HEK293 (cell line): ENCODE results near the gene LMO7.

Source experiments
- CTCF ChIA-PET: fragments of 350-600 bp; formaldehyde crosslinking; extraction: SDS; loops from one replicate; lab custom pipeline; 2021; ENCODE audit warnings: antibody characterized with exemption; lab: Yijun Ruan, JAX
- POLR2A ChIA-PET: fragments of 300-600 bp; formaldehyde crosslinking; extraction: SDS; loops from one replicate; lab custom pipeline; 2020; ENCODE audit warnings: antibody characterized with exemption, inconsistent platforms; lab: Yijun Ruan, JAX
- H3K27ac ChIP-seq: fragments of 200-500 bp; sonication (Bioruptor generic); 2 replicates; pipeline ENCODE4 v1.5.1; 2014; ENCODE audit warnings: low read depth, low read length, control low read depth, inconsistent platforms; ENCODE audit errors: extremely low read depth
- H3K36me3 ChIP-seq, 2 experiments: fragments of 200-500 bp in 1 of 2; sonication (Bioruptor generic) in 1 of 2; 1 replicate in 1 of 2; 2 replicates in 1 of 2; pipeline ENCODE4 v1.5.1; 2014 to 2017; ENCODE audit warnings: inconsistent platforms in 2 of 2, low read length in 2 of 2; ENCODE audit not compliant: control insufficient read depth in 2 of 2, insufficient read depth in 1 of 2
- H3K4me1 ChIP-seq: fragments of 200-500 bp; sonication (Bioruptor generic); 2 replicates; pipeline ENCODE4 v1.5.1; 2014; ENCODE audit warnings: mild to moderate bottlenecking, low read length, inconsistent platforms; ENCODE audit not compliant: control insufficient read depth, insufficient read depth
- H3K4me3 ChIP-seq: 2 replicates; pipeline ENCODE4 v1.5.1; 2011; ENCODE audit warnings: low read depth, mild to moderate bottlenecking, control low read depth, low read length, moderate library complexity
- H3K9me3 ChIP-seq: fragments of 200-500 bp; sonication (Bioruptor generic); 2 replicates; pipeline ENCODE4 v1.5.1; 2014; ENCODE audit warnings: low read depth, low read length, inconsistent platforms; ENCODE audit not compliant: control insufficient read depth, insufficient read depth
- KLF10 ChIP-seq: fragments of 450-650 bp; IDR thresholded peaks from 2 replicates; pipeline ENCODE4 v1.5.1; 2018; ENCODE audit warnings: missing biosample characterization, mild to moderate bottlenecking, missing genetic modification characterization
- OSR2 ChIP-seq: fragments of 450-650 bp; formaldehyde crosslinking; IDR thresholded peaks from 2 replicates; pipeline ENCODE4 v1.5.1; 2016; ENCODE audit warnings: missing biosample characterization, missing genetic modification characterization
- PBX3 ChIP-seq: sonication (generic); formaldehyde crosslinking; IDR thresholded peaks from 2 replicates; pipeline ENCODE4 v1.8.1; 2022; ENCODE audit warnings: mild to moderate bottlenecking, moderate library complexity, missing genetic modification reagents
- SP2 ChIP-seq: fragments of 450-650 bp; formaldehyde crosslinking; IDR thresholded peaks from 2 replicates; pipeline ENCODE4 v1.5.1; 2016; ENCODE audit warnings: missing biosample characterization, missing genetic modification characterization
- TSHZ1 ChIP-seq: fragments of 450-650 bp; formaldehyde crosslinking; IDR thresholded peaks from 2 replicates; pipeline ENCODE4 v1.5.1; 2016; ENCODE audit warnings: missing biosample characterization, missing genetic modification characterization, borderline replicate concordance
- ZBTB1 ChIP-seq: fragments of 450-650 bp; formaldehyde crosslinking; IDR thresholded peaks from 2 replicates; pipeline ENCODE4 v1.5.1; 2016; ENCODE audit warnings: missing biosample characterization, missing genetic modification characterization
- ZBTB8A ChIP-seq: fragments of 450-650 bp; formaldehyde crosslinking; IDR thresholded peaks from 2 replicates; pipeline ENCODE4 v1.5.1; 2016; ENCODE audit warnings: missing biosample characterization, missing genetic modification characterization
- ZEB2 ChIP-seq: fragments of 450-650 bp; formaldehyde crosslinking; IDR thresholded peaks from 2 replicates; pipeline ENCODE4 v1.5.1; 2016; ENCODE audit warnings: missing biosample characterization, missing genetic modification characterization
- ZNF112 ChIP-seq: fragments of 450-650 bp; formaldehyde crosslinking; IDR thresholded peaks from 2 replicates; pipeline ENCODE4 v1.5.0; 2017; ENCODE audit warnings: missing biosample characterization, missing genetic modification characterization
- ZNF2 ChIP-seq: fragments of 450-650 bp; formaldehyde crosslinking; IDR thresholded peaks from 2 replicates; pipeline ENCODE4 v1.5.1; 2016; ENCODE audit warnings: missing biosample characterization, missing genetic modification characterization
- ZNF221 ChIP-seq: fragments of 450-650 bp; formaldehyde crosslinking; IDR thresholded peaks from 2 replicates; pipeline ENCODE4 v1.5.1; 2017; ENCODE audit warnings: missing biosample characterization, missing genetic modification characterization, borderline replicate concordance
- ZNF23 ChIP-seq: fragments of 450-650 bp; formaldehyde crosslinking; IDR thresholded peaks from 2 replicates; pipeline ENCODE4 v1.5.1; 2016; ENCODE audit warnings: missing biosample characterization, missing genetic modification characterization, borderline replicate concordance
- ZNF239 ChIP-seq: fragments of 450-650 bp; formaldehyde crosslinking; IDR thresholded peaks from 2 replicates; pipeline ENCODE4 v1.5.1; 2016; ENCODE audit warnings: missing biosample characterization, missing genetic modification characterization
- ZNF394 ChIP-seq: fragments of 450-650 bp; formaldehyde crosslinking; IDR thresholded peaks from 2 replicates; pipeline ENCODE4 v1.5.1; 2016; ENCODE audit warnings: missing biosample characterization, missing genetic modification characterization, mild to moderate bottlenecking, moderate library complexity, borderline replicate concordance
- ZNF521 ChIP-seq: fragments of 450-650 bp; formaldehyde crosslinking; IDR thresholded peaks from 2 replicates; pipeline ENCODE4 v1.5.1; 2017; ENCODE audit warnings: missing biosample characterization, mild to moderate bottlenecking, missing genetic modification characterization
- ZNF664 ChIP-seq: fragments of 450-650 bp; formaldehyde crosslinking; IDR thresholded peaks from 2 replicates; pipeline ENCODE4 v1.5.1; 2016; ENCODE audit warnings: missing biosample characterization, missing genetic modification characterization
- ZNF747 ChIP-seq: fragments of 450-650 bp; formaldehyde crosslinking; IDR thresholded peaks from 2 replicates; pipeline ENCODE4 v1.5.1; 2016; ENCODE audit warnings: missing biosample characterization, missing genetic modification characterization
- ZNF76 ChIP-seq: fragments of 450-650 bp; formaldehyde crosslinking; IDR thresholded peaks from 2 replicates; pipeline ENCODE4; 2016; ENCODE audit warnings: low read depth, missing biosample characterization, missing genetic modification characterization, borderline replicate concordance
- TF ChIP-seq, protein P1 (sequence below): fragments of 450-650 bp; formaldehyde crosslinking; IDR thresholded peaks from 2 replicates; pipeline ENCODE4; 2016; ENCODE audit warnings: missing biosample characterization, missing genetic modification characterization
- TF ChIP-seq, protein P2 (sequence below): fragments of 450-650 bp; formaldehyde crosslinking; IDR thresholded peaks from 2 replicates; pipeline ENCODE4 v1.5.1; 2016; ENCODE audit warnings: missing biosample characterization, missing genetic modification characterization
- TF ChIP-seq, protein P3 (sequence below): fragments of 450-650 bp; formaldehyde crosslinking; IDR thresholded peaks from 2 replicates; pipeline ENCODE4 v1.5.1; 2016; ENCODE audit warnings: missing biosample characterization, missing genetic modification characterization, borderline replicate concordance
- TF ChIP-seq, protein P4 (sequence below): fragments of 450-650 bp; formaldehyde crosslinking; optimal IDR thresholded peaks from 2 replicates; pipeline ENCODE3; 2016; ENCODE audit warnings: missing biosample characterization, mild to moderate bottlenecking, missing genetic modification characterization

LMO7 gene

GRCh38 chr13:75774176-75774575 is 138.0 kb downstream of the LMO7 start (continued):
- TF ChIP-seq TSHZ1 (tag by site-specific recombination) (no peak), PBX3 (CRISPR knock-in tag) (no peak), OSR2 (no peak), ZEB2 (tag by site-specific recombination) (no peak), ZNF76 (tag by site-specific recombination) (no peak)

GRCh38 chr13:75776550-75776949 is 140.4 kb downstream of the LMO7 start:
- ChIA-PET POLR2A (no interaction called here), CTCF (no interaction called here)
- H3K4me1 ChIP-seq = no peaks in the 10 kb centered on the region
- H3K27ac ChIP-seq = no peak overlapping the region
- no peaks in the 10 kb centered on the region for H3K36me3 ChIP-seq
- no peak overlapping the region for H3K4me3 ChIP-seq
- H3K9me3 ChIP-seq = no peaks in the 10 kb centered on the region
- TF ChIP-seq ZNF2 (tag by site-specific recombination) (no peak), ZNF747 (no peak), ZNF239 (no peak), ZBTB1 (no peak), ZNF112 (tag by site-specific recombination) (no peak), ZNF521 (tag by site-specific recombination) (no peak), ZBTB8A (tag by site-specific recombination) (no peak), ZNF23 (tag by site-specific recombination) (no peak), SP2 (tag by site-specific recombination) (no peak), ZNF664 (tag by site-specific recombination) (no peak), ZNF221 (tag by site-specific recombination) (no peak), ZNF394 (tag by site-specific recombination) (no peak), KLF10 (tag by site-specific recombination) (no peak)
- TF ChIP-seq, protein P1, sequence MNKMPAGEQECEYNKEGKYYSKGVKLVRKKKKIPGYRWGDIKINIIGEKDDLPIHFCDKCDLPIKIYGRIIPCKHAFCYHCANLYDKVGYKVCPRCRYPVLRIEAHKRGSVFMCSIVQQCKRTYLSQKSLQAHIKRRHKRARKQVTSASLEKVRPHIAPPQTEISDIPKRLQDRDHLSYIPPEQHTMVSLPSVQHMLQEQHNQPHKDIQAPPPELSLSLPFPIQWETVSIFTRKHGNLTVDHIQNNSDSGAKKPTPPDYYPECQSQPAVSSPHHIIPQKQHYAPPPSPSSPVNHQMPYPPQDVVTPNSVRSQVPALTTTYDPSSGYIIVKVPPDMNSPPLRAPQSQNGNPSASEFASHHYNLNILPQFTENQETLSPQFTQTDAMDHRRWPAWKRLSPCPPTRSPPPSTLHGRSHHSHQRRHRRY = no peak
- TF ChIP-seq, protein P2, sequence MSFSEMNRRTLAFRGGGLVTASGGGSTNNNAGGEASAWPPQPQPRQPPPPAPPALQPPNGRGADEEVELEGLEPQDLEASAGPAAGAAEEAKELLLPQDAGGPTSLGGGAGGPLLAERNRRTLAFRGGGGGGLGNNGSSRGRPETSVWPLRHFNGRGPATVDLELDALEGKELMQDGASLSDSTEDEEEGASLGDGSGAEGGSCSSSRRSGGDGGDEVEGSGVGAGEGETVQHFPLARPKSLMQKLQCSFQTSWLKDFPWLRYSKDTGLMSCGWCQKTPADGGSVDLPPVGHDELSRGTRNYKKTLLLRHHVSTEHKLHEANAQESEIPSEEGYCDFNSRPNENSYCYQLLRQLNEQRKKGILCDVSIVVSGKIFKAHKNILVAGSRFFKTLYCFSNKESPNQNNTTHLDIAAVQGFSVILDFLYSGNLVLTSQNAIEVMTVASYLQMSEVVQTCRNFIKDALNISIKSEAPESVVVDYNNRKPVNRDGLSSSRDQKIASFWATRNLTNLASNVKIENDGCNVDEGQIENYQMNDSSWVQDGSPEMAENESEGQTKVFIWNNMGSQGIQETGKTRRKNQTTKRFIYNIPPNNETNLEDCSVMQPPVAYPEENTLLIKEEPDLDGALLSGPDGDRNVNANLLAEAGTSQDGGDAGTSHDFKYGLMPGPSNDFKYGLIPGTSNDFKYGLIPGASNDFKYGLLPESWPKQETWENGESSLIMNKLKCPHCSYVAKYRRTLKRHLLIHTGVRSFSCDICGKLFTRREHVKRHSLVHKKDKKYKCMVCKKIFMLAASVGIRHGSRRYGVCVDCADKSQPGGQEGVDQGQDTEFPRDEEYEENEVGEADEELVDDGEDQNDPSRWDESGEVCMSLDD (tag by site-specific recombination) = no peak
- TF ChIP-seq, protein P3, sequence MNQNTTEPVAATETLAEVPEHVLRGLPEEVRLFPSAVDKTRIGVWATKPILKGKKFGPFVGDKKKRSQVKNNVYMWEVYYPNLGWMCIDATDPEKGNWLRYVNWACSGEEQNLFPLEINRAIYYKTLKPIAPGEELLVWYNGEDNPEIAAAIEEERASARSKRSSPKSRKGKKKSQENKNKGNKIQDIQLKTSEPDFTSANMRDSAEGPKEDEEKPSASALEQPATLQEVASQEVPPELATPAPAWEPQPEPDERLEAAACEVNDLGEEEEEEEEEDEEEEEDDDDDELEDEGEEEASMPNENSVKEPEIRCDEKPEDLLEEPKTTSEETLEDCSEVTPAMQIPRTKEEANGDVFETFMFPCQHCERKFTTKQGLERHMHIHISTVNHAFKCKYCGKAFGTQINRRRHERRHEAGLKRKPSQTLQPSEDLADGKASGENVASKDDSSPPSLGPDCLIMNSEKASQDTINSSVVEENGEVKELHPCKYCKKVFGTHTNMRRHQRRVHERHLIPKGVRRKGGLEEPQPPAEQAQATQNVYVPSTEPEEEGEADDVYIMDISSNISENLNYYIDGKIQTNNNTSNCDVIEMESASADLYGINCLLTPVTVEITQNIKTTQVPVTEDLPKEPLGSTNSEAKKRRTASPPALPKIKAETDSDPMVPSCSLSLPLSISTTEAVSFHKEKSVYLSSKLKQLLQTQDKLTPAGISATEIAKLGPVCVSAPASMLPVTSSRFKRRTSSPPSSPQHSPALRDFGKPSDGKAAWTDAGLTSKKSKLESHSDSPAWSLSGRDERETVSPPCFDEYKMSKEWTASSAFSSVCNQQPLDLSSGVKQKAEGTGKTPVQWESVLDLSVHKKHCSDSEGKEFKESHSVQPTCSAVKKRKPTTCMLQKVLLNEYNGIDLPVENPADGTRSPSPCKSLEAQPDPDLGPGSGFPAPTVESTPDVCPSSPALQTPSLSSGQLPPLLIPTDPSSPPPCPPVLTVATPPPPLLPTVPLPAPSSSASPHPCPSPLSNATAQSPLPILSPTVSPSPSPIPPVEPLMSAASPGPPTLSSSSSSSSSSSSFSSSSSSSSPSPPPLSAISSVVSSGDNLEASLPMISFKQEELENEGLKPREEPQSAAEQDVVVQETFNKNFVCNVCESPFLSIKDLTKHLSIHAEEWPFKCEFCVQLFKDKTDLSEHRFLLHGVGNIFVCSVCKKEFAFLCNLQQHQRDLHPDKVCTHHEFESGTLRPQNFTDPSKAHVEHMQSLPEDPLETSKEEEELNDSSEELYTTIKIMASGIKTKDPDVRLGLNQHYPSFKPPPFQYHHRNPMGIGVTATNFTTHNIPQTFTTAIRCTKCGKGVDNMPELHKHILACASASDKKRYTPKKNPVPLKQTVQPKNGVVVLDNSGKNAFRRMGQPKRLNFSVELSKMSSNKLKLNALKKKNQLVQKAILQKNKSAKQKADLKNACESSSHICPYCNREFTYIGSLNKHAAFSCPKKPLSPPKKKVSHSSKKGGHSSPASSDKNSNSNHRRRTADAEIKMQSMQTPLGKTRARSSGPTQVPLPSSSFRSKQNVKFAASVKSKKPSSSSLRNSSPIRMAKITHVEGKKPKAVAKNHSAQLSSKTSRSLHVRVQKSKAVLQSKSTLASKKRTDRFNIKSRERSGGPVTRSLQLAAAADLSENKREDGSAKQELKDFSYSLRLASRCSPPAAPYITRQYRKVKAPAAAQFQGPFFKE (tag by site-specific recombination) = no peak
- TF ChIP-seq, protein P4, sequence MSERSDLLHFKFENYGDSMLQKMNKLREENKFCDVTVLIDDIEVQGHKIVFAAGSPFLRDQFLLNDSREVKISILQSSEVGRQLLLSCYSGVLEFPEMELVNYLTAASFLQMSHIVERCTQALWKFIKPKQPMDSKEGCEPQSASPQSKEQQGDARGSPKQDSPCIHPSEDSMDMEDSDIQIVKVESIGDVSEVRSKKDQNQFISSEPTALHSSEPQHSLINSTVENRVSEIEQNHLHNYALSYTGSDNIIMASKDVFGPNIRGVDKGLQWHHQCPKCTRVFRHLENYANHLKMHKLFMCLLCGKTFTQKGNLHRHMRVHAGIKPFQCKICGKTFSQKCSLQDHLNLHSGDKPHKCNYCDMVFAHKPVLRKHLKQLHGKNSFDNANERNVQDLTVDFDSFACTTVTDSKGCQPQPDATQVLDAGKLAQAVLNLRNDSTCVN (tag by site-specific recombination) = no peak
